ENCODE results near the gene EHBP1L1.

DNA sequence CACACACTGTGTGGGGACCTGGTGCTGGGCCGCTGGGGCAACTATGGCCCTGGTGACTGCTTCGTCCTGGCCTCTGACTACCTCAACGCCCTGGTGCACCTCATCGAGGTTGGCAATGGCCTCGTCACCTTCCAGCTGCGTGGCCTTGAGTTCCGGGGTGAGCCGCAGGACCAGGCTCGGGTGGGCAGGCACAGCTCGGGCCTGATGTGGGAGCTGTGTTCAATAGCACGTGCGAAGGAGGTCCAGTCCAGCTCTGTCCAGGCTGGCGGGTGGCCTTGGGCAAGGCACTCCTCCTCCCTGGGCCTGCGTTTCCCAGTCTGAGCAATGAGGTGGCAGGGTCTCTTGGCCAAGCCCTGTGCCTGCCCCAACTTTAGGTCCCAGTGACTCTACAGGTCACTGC, 53.7 kb downstream of the EHBP1L1 start:
- TF ChIP-seq GATA3 (IDR thresholded peaks at IDR 0.05; ENCODE audit: low read depth, low read length) (no peak), GATA2 (IDR thresholded peaks at IDR 0.05; ENCODE audit: low read depth, low read length) (no peak)
